ENCODE data around the gene POLD4.
"Not testable (repeated sequence)": the region's sequence is repeated elsewhere in the genome, so short reads cannot be mapped to it uniquely, and the experiment has no call there.

- TF ChIP-seq, protein P1, sequence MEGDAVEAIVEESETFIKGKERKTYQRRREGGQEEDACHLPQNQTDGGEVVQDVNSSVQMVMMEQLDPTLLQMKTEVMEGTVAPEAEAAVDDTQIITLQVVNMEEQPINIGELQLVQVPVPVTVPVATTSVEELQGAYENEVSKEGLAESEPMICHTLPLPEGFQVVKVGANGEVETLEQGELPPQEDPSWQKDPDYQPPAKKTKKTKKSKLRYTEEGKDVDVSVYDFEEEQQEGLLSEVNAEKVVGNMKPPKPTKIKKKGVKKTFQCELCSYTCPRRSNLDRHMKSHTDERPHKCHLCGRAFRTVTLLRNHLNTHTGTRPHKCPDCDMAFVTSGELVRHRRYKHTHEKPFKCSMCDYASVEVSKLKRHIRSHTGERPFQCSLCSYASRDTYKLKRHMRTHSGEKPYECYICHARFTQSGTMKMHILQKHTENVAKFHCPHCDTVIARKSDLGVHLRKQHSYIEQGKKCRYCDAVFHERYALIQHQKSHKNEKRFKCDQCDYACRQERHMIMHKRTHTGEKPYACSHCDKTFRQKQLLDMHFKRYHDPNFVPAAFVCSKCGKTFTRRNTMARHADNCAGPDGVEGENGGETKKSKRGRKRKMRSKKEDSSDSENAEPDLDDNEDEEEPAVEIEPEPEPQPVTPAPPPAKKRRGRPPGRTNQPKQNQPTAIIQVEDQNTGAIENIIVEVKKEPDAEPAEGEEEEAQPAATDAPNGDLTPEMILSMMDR (IDR thresholded peaks at IDR 0.05), result not testable (repeated sequence)
- not testable (repeated sequence) for TF ChIP-seq POLR2A (IDR thresholded peaks at IDR 0.05)
These were observed 49.0 kb upstream of the POLD4 start for GRCh38 chr11:67402192-67402839.
